Heart left ventricle (tissue), 13 donors: ENCODE results near the gene STON1.

Experiments used
- CTCF ChIP-seq, 12 donors: fragments of 200-600 bp; sonication (generic) in 4 of 12; IDR thresholded peaks; one replicate each; pipeline versions ENCODE4 v1.5.0 to v1.8.0; 2018 to 2022; ENCODE audit warnings: antibody characterized with exemption in 12 of 12, mild to moderate bottlenecking in 5 of 12
- POLR2A ChIP-seq, 2 donors: fragments of 450-650 bp; IDR thresholded peaks; one replicate each; pipeline ENCODE4 v1.6.1; 2017; ENCODE audit warnings: antibody characterized with exemption in 2 of 2, mild to moderate bottlenecking in 2 of 2, moderate library complexity in 2 of 2
- donor health status: ischemic (EF 13 %, LVEDD 7.1; RV severe dilation, severe dysfunction).
- donor health status: DM: no; HTN: yes; CAD: no.
- donor health status: DM: no; HTN: no; CAD: no.
- donor health status: ischemic (EF 25% LVEDD 6.9; RV normal size, moderate dysfunction).
- donor health status: ischemic (EF 25% LVEDD 5.7; RV mildly dilated, moderate dysfunction).
- donor health status: ischemic (EF 35%, LVEDD 5.7; RV mildly dilated, moderate dysfunction).
- donor health status: nonischemic (EF 11% LVEDD 7.7; RV severe dilation, severe dysfunction).
- donor health status: DM: yes; HTN: yes; CAD: no.
- donor health status: PGD.
- donor health status: ischemic (EF 29% LVEDD 5.4; RV normal size, mild dysfunction).
- donor health status: nonischemic (EF 23%, LVEDD 6.1; RV moderate dilation, normal function).

- no peak for TF ChIP-seq CTCF (IDR thresholded peaks at IDR 0.05)
- no peak for TF ChIP-seq POLR2A (IDR thresholded peaks at IDR 0.05)
Measured at GRCh38 chr2:48488545-48488944, 41.4 kb upstream of the STON1 start.
